RKO (cell line): ENCODE results near the gene ZMAT5.

Experiments used
- DNase-seq: peaks from one replicate; pipeline ENCODE4 v3.0.0-alpha.2; 2016; ENCODE audit warnings: low spot score

Gene ZMAT5

GRCh38 chr22:29683536-29683935 lies 83.3 kb downstream of the ZMAT5 start:
- DNase-seq = no peak
